NCI-H748 treated with DMSO at 0.1 percent for 48 hours (cell line): Measurements from ENCODE around the gene PCOLCE2.

Source experiments
- DNase-seq: peaks from one replicate; lab custom pipeline; 2025; lab: John Stamatoyannopoulos, UW

Gene PCOLCE2

GRCh38 chr3:142863930-142864920 is 24.7 kb downstream of the PCOLCE2 start:
- no peak for DNase-seq

GRCh38 chr3:142863010-142863817 is 25.7 kb downstream of the PCOLCE2 start:
- no peak for DNase-seq

DNA sequence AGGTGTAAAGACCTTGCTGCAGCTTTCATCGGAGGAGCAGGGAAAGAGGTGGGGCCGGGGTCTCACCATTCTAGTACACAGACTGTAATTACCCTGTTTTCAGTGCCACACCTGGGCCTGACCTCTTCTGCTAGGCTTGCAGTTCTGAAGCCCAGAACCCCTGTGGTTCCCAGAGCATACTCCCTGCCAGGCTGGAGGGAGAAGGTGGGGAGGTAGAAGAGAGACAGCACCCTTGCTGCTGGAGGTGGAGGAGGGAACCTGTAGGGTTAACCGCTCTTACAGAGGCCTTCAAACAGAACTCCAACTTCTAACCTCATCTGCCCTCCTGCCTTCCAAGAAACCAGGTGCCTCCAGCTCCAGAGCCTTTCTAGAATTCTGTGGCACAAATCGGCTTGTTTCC is 27.0 kb downstream of the PCOLCE2 start:
- DNase-seq: no peak

- no peak for DNase-seq
These were observed 30.8 kb downstream of the PCOLCE2 start for GRCh38 chr3:142858043-142858442.

- no peak for DNase-seq
These were observed 31.8 kb downstream of the PCOLCE2 start for GRCh38 chr3:142857056-142857455.

- DNase-seq: no peak
These were observed 35.4 kb downstream of the PCOLCE2 start for GRCh38 chr3:142853270-142854168.

DNA sequence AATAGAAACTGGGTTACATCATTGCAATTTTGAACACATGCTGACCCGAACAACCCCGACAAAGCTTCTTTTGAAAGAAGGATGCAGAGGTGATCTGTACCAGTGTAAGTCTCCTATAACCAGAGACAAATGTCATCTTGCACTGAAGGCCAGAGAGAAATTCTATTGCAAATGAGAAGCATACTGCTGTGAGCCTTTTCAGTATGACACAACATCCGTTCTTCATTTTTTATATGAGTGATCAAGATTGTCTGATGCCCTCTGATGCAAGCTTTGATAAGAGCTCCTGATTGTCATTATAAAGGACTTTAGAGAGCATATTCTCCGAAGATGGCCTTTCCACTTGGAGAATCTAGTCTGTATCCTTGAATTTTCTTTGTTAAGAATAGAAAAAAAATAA is 36.9 kb downstream of the PCOLCE2 start:
- no peak for DNase-seq

GRCh38 chr3:142850395-142851023 is 38.4 kb downstream of the PCOLCE2 start:
- DNase-seq: no peak

GRCh38 chr3:142849148-142849547 is 39.7 kb downstream of the PCOLCE2 start:
- no peak for DNase-seq

- no peak for DNase-seq
These were observed 41.9 kb downstream of the PCOLCE2 start for GRCh38 chr3:142846779-142847577.

DNA sequence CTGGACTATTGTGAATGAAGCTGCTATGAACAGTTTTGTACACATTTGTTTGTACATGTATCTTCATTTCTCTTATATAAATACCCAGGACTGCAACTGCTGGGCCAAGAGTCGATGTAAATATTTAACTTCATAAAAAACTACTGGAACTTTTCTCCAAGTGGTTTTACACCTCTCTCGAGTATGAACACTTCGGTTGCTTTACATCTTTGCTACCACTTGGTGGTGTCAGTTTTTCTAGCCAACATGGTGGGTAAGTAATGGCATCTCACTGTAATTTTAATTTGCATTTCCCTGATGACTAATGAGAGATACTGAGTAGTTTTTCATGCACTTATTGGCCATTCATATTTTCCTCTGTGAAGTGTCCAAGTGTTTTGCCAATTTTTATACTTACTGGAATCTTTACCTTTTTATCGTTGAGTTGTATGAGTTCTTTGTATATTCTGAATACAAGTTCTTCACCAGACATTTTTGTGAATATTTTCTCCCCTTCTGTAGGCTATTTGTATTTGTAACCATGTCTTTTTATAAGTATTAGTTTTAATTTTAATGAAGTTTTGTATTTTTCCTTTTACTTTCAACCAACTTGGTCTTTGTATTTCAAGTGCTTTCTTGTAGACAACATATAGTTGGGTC is 44.4 kb downstream of the PCOLCE2 start:
- no peak for DNase-seq

GRCh38 chr3:142839831-142840230 is 49.1 kb downstream of the PCOLCE2 start:
- DNase-seq: no peak

- DNase-seq: no peak
These were observed 51.4 kb downstream of the PCOLCE2 start for GRCh38 chr3:142837526-142837925.

- DNase-seq: peak; percentile 39
These were observed 60.1 kb downstream of the PCOLCE2 start for GRCh38 chr3:142828703-142829305.

DNA sequence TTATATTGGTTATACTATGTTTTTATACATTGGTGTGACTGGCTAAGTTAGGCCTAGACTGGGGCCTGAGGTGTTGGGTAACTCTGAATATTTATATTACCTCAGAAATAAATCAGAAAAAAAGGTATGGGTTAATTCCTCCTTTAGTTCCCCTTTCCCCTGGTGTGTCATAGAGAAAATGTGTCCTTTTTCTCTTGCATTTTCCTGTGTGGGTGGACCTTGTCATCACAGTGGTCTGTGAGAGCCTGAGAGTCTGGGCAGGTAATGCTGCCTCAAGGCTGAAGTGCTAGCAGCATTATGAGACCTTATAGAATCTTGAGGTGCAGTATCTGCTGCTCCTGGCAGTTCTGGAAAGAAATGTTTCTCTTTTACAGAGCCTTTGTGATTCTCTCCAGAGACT is 69.7 kb downstream of the PCOLCE2 start:
- no peak for DNase-seq

DNA sequence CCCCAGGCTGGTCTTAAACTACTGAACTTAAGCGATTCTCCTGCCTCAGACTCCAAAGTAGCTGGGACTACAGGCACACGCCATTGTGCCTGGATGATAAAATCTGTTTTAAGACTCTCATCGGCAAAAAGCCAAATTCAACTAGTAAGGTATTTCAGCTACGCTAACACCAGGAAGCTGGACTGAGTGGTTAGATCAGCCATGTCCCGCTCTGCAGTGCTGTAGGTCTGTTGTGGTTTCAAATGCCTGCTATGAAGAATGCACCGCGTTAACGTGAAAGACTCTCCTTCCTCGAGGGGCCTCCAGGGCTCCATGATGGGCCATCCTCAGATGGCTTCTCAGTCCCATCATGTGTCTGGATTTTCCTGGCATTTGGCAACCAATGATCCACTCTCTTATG is 70.2 kb downstream of the PCOLCE2 start:
- DNase-seq: no peak

DNA sequence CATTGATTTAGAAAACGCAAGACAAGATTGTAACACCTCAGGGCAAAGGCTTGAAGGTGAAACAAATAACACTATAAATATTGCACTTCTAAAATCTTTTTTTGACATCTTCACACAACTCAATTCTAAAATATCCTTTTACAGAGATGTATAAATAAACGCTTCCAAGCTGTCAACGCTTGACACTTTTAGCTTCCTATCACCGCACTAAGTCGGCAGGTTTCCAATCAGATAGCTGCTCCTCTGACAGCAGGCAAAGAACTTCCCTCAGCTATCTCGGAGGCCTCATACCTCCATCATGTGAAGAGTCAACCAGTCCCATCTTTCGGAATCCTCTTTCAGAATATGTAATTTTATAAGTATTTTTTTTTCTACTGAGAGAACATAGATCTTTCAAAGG is 71.0 kb downstream of the PCOLCE2 start:
- no peak for DNase-seq

DNA sequence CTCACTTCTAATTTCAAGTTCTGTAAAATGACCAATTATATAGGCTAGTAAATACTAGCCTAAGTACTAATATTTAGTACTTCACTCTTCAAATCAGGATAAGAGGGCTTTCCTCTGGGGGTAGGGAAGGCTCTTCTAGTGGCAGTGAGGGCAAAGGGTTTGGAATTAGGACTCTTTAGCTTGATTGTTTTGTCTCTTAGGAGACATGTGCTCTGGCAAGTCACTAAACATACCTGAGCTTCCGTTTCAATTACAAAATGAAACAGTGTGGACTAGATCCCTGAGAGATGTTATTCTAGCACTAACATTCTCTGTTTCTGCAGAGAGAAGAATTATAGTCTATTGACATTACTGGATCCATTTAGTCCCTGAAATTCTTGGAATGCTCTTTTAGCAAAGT is 71.5 kb downstream of the PCOLCE2 start:
- DNase-seq: no peak

DNA sequence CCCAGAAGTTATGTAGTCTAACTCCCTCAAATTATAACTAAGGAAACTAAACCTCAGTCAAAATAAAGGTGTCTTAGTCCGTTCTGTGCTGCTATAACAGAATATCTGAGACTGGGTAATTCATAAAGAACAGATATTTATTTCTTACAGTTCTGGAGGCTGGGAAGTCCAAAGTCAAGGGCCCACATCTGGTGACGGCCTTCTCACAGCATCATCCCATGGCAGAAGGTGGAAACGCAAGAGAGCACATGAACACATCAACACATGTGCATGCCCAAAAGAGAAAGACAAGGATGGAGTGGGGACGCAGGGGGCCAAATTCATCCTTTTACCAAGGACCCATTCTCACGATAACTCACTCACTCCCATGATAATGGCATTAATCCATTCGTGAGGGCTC is 73.1 kb downstream of the PCOLCE2 start:
- no peak for DNase-seq

DNA sequence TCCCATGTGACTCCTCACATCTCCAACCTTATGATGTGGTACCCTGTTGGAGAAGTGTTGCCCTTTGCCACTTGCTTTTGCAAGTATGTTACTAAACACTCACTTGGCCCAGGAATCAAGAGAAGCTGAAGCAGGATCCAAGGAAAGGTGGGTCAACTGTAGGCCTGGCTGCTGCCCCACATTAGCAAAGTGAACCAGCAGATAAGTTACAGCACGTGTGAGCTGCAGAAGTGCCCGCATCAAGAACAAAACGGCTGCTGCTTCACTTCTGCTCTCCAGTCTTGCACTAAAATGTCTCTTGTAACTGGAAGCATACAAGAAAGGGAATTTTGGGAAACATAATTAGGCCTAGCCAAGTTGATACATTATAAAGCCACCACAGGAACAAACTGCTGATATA is 79.6 kb downstream of the PCOLCE2 start:
- no peak for DNase-seq
